ENCODE results near the gene CHMP4B.

Gene CHMP4B

GRCh38 chr20:33897313-33897912 lies 86.3 kb downstream of the CHMP4B start:
- no peak for DNase-seq (ENCODE audit: low read depth in 2 of 2)

DNA sequence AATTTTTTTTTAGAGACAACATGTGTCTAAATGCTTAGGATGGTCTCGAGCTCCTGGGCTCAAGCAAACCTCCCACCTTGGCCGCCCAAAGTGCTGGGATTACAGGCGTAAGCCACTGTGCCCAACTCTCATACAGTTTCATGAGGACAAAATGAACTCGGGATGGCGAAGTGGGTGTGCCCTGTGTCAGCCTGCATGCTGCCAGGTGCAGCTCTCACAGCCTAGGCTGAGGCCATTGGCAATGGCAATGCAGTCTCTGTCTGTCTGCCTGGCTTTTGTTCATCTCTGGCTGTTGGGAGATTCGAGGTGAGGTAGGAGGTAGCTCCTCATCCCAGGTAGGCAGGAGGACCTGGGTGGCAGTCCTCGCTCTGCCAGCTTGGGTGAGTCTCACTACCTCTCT lies 88.0 kb downstream of the CHMP4B start:
- DNase-seq (ENCODE audit: low read depth in 2 of 2) = no peak

DNA sequence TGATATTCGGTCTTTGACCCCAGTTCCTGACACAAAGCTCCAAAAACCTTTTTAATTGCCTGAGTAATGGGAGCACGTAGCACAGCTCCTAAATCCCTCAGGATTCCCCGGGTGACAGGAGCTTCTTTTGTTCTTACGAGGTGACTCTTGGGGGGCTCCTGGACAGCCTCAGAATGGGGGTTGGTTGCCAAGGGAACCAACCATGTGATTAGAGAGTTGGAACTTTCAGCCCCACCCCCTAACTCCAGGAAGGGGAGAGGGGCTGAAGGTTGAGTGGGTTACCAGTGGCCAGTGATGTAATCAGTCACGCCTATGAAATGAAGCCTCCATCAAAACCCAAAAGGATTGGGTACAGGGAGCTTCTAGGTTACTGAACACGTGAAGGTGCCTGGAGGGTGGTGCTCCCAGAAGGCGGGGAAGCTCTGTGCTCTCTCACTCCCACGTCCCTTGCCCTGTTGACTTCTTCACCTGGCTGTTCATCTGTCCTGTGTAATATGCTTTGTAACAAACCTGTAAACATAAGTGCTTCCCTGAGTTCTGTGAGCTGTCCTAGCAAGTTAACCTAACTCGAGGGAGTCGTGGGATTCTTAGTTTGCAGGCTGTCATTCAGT lies 89.5 kb downstream of the CHMP4B start:
- no peak for DNase-seq (ENCODE audit: low read depth in 2 of 2)

GRCh38 chr20:33901132-33901523 lies 90.0 kb downstream of the CHMP4B start:
- DNase-seq (ENCODE audit: low read depth in 2 of 2) = no peak

DNA sequence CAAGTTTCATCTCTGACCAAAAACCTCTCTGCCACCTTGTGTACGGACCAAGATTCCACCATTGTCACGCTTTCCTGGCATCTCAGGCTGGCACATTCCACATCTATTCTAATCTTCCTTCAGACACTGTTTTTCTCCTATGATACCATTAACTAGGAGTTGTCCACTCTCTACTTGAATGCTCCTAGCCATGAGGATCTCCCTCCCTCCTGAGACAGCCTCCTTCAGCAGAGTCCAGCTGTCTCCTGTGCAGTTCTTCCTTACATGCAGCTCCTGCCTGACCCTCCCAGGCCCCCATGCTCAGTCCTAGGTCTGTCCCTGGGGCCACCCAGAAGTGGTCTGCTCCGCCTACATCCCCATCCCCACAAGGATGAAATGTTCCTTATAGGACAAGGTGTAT lies 90.9 kb downstream of the CHMP4B start:
- DNase-seq (ENCODE audit: low read depth in 2 of 2) = no peak

Data from stimulated activated CD4-positive, alpha-beta T cell treated with anti-CD3 and anti-CD28 coated beads, Interleukin-15, amount 100 ng/mL, for 48 hours (primary cell).